ENCODE results near the gene CUL3.

- TF ChIP-seq ZNF8 (CRISPR knock-in tag; IDR thresholded peaks at IDR 0.05), result no peak
- no peak for TF ChIP-seq TSHZ2 (CRISPR knock-in tag; IDR thresholded peaks at IDR 0.05)
- no peak for TF ChIP-seq ARNTL (CRISPR knock-in tag; IDR thresholded peaks at IDR 0.05; ENCODE audit: borderline replicate concordance, low read depth)
- no peak for TF ChIP-seq ZFP3 (CRISPR knock-in tag; IDR thresholded peaks at IDR 0.05)
- no peak for TF ChIP-seq ZNF565 (CRISPR knock-in tag; conservative IDR thresholded peaks at IDR 0.05; ENCODE audit: low read depth)
- TF ChIP-seq TOX (CRISPR knock-in tag; IDR thresholded peaks at IDR 0.05; ENCODE audit: borderline replicate concordance), result no peak
- no peak for TF ChIP-seq BACH2 (CRISPR knock-in tag; IDR thresholded peaks at IDR 0.05; ENCODE audit: borderline replicate concordance)
- TF ChIP-seq CREB5 (CRISPR knock-in tag; IDR thresholded peaks at IDR 0.05; ENCODE audit: low read depth), result no peak
- no peak for TF ChIP-seq RARB (CRISPR knock-in tag; IDR thresholded peaks at IDR 0.05)
- TF ChIP-seq CSRNP3 (CRISPR knock-in tag; IDR thresholded peaks at IDR 0.05), result no peak
- no peak for TF ChIP-seq TCF4 (CRISPR knock-in tag; IDR thresholded peaks at IDR 0.05; ENCODE audit: borderline replicate concordance)
Measured at GRCh38 chr2:224421065-224421464, 164.1 kb downstream of the CUL3 start.

All from SK-N-SH treated with all-trans-retinoic acid at 6 μM for 48 hours (cell line).